ENCODE measurements around the gene ENTREP3.
"Not testable (repeated sequence)": the region's sequence is repeated elsewhere in the genome, so short reads cannot be mapped to it uniquely, and the experiment has no call there.

Gene ENTREP3

GRCh38 chr1:155227261-155228095, 27.8 kb downstream of the ENTREP3 start:
- peak overlapping the region; percentile 38 for H3K9ac ChIP-seq (ENCODE audit: low read depth, low read length)
- peaks cover 7% of the 10 kb centered on the region for H3K27me3 ChIP-seq (ENCODE audit: control insufficient read depth, insufficient read depth, low read length)
- H3K4me3 ChIP-seq (ENCODE audit: low read depth, low read length), result peak overlapping the region; percentile 84
- H3K9me3 ChIP-seq (ENCODE audit: control insufficient read depth, insufficient read depth, low read length), result no peaks in the 10 kb centered on the region
- H3K36me3 ChIP-seq (ENCODE audit: control insufficient read depth, insufficient read depth, low read length), result no peaks in the 10 kb centered on the region
- no peaks in the 10 kb centered on the region for H3K4me1 ChIP-seq (ENCODE audit: control insufficient read depth, insufficient read depth, low read length)

GRCh38 chr1:155226910-155227260, 28.4 kb downstream of the ENTREP3 start:
- no peaks in the 10 kb centered on the region for H3K9me3 ChIP-seq (ENCODE audit: control insufficient read depth, insufficient read depth, low read length)
- H3K4me1 ChIP-seq (ENCODE audit: control insufficient read depth, insufficient read depth, low read length), result no peaks in the 10 kb centered on the region
- no peaks in the 10 kb centered on the region for H3K36me3 ChIP-seq (ENCODE audit: control insufficient read depth, insufficient read depth, low read length)
- H3K27me3 ChIP-seq (ENCODE audit: control insufficient read depth, insufficient read depth, low read length), result peaks cover 7% of the 10 kb centered on the region
- H3K4me3 ChIP-seq (ENCODE audit: low read depth, low read length), result peak overlapping the region; percentile 84
- peak overlapping the region; percentile 38 for H3K9ac ChIP-seq (ENCODE audit: low read depth, low read length)

GRCh38 chr1:155226188-155226909, 28.9 kb downstream of the ENTREP3 start:
- H3K9ac ChIP-seq (ENCODE audit: low read depth, low read length), result peak overlapping the region; percentile 38
- no peaks in the 10 kb centered on the region for H3K9me3 ChIP-seq (ENCODE audit: control insufficient read depth, insufficient read depth, low read length)
- H3K4me1 ChIP-seq (ENCODE audit: control insufficient read depth, insufficient read depth, low read length), result no peaks in the 10 kb centered on the region
- no peaks in the 10 kb centered on the region for H3K36me3 ChIP-seq (ENCODE audit: control insufficient read depth, insufficient read depth, low read length)
- peaks cover 7% of the 10 kb centered on the region for H3K27me3 ChIP-seq (ENCODE audit: control insufficient read depth, insufficient read depth, low read length)
- peak overlapping the region; percentile 84 for H3K4me3 ChIP-seq (ENCODE audit: low read depth, low read length)

- H3K36me3 ChIP-seq (ENCODE audit: control insufficient read depth, insufficient read depth, low read length); H3K4me1 ChIP-seq (ENCODE audit: control insufficient read depth, insufficient read depth, low read length); H3K9ac ChIP-seq (ENCODE audit: low read depth, low read length); H3K9me3 ChIP-seq (ENCODE audit: control insufficient read depth, insufficient read depth, low read length); H3K27me3 ChIP-seq (ENCODE audit: control insufficient read depth, insufficient read depth, low read length); H3K4me3 ChIP-seq (ENCODE audit: low read depth, low read length): not testable (repeated sequence)
Observed at GRCh38 chr1:155225404-155225759, 29.9 kb downstream of the ENTREP3 start.

- no peak overlapping the region for H3K9ac ChIP-seq (ENCODE audit: low read depth, low read length)
- no peaks in the 10 kb centered on the region for H3K9me3 ChIP-seq (ENCODE audit: control insufficient read depth, insufficient read depth, low read length)
- H3K27me3 ChIP-seq (ENCODE audit: control insufficient read depth, insufficient read depth, low read length), result no peaks in the 10 kb centered on the region
- H3K4me3 ChIP-seq (ENCODE audit: low read depth, low read length), result no peak overlapping the region
- no peaks in the 10 kb centered on the region for H3K4me1 ChIP-seq (ENCODE audit: control insufficient read depth, insufficient read depth, low read length)
- no peaks in the 10 kb centered on the region for H3K36me3 ChIP-seq (ENCODE audit: control insufficient read depth, insufficient read depth, low read length)
Observed at GRCh38 chr1:155223047-155223446, 32.2 kb downstream of the ENTREP3 start.

- not testable (repeated sequence) for H3K9ac ChIP-seq (ENCODE audit: low read depth, low read length); H3K9me3 ChIP-seq (ENCODE audit: control insufficient read depth, insufficient read depth, low read length); H3K4me3 ChIP-seq (ENCODE audit: low read depth, low read length); H3K4me1 ChIP-seq (ENCODE audit: control insufficient read depth, insufficient read depth, low read length); H3K27me3 ChIP-seq (ENCODE audit: control insufficient read depth, insufficient read depth, low read length); H3K36me3 ChIP-seq (ENCODE audit: control insufficient read depth, insufficient read depth, low read length)
Observed at GRCh38 chr1:155220211-155220965, 34.9 kb downstream of the ENTREP3 start.

- Histone ChIP-seq H3K36me3 (ENCODE audit: control insufficient read depth, insufficient read depth, low read length) (peaks cover 4% of the 10 kb centered on the region), H3K9ac (ENCODE audit: low read depth, low read length) (no peak overlapping the region), H3K4me3 (ENCODE audit: low read depth, low read length) (peak overlapping the region; percentile 27), H3K9me3 (ENCODE audit: control insufficient read depth, insufficient read depth, low read length) (no peaks in the 10 kb centered on the region), H3K27me3 (ENCODE audit: control insufficient read depth, insufficient read depth, low read length) (no peaks in the 10 kb centered on the region), H3K4me1 (ENCODE audit: control insufficient read depth, insufficient read depth, low read length) (no peaks in the 10 kb centered on the region)
Observed at GRCh38 chr1:155219592-155220031, 35.7 kb downstream of the ENTREP3 start.

- Histone ChIP-seq H3K9ac (ENCODE audit: low read depth, low read length) (no peak overlapping the region), H3K4me1 (ENCODE audit: control insufficient read depth, insufficient read depth, low read length) (no peaks in the 10 kb centered on the region), H3K36me3 (ENCODE audit: control insufficient read depth, insufficient read depth, low read length) (peaks cover 4% of the 10 kb centered on the region), H3K27me3 (ENCODE audit: control insufficient read depth, insufficient read depth, low read length) (no peaks in the 10 kb centered on the region), H3K9me3 (ENCODE audit: control insufficient read depth, insufficient read depth, low read length) (no peaks in the 10 kb centered on the region), H3K4me3 (ENCODE audit: low read depth, low read length) (peak overlapping the region; percentile 27)
Observed at GRCh38 chr1:155218854-155219591, 36.3 kb downstream of the ENTREP3 start.

GRCh38 chr1:155214702-155215101, 40.6 kb downstream of the ENTREP3 start:
- not testable (repeated sequence) for H3K36me3 ChIP-seq (ENCODE audit: control insufficient read depth, insufficient read depth, low read length); H3K4me3 ChIP-seq (ENCODE audit: low read depth, low read length); H3K9ac ChIP-seq (ENCODE audit: low read depth, low read length); H3K9me3 ChIP-seq (ENCODE audit: control insufficient read depth, insufficient read depth, low read length); H3K4me1 ChIP-seq (ENCODE audit: control insufficient read depth, insufficient read depth, low read length); H3K27me3 ChIP-seq (ENCODE audit: control insufficient read depth, insufficient read depth, low read length)

- H3K9me3 ChIP-seq (ENCODE audit: control insufficient read depth, insufficient read depth, low read length); H3K27me3 ChIP-seq (ENCODE audit: control insufficient read depth, insufficient read depth, low read length); H3K9ac ChIP-seq (ENCODE audit: low read depth, low read length); H3K36me3 ChIP-seq (ENCODE audit: control insufficient read depth, insufficient read depth, low read length); H3K4me1 ChIP-seq (ENCODE audit: control insufficient read depth, insufficient read depth, low read length); H3K4me3 ChIP-seq (ENCODE audit: low read depth, low read length): not testable (repeated sequence)
Observed at GRCh38 chr1:155212051-155212440, 43.2 kb downstream of the ENTREP3 start.

GRCh38 chr1:155211381-155212050, 43.8 kb downstream of the ENTREP3 start:
- H3K36me3 ChIP-seq (ENCODE audit: control insufficient read depth, insufficient read depth, low read length); H3K4me3 ChIP-seq (ENCODE audit: low read depth, low read length); H3K9ac ChIP-seq (ENCODE audit: low read depth, low read length); H3K27me3 ChIP-seq (ENCODE audit: control insufficient read depth, insufficient read depth, low read length); H3K9me3 ChIP-seq (ENCODE audit: control insufficient read depth, insufficient read depth, low read length); H3K4me1 ChIP-seq (ENCODE audit: control insufficient read depth, insufficient read depth, low read length): not testable (repeated sequence)
